ENCODE data around the gene NFKBIB.

Gene NFKBIB

DNA sequence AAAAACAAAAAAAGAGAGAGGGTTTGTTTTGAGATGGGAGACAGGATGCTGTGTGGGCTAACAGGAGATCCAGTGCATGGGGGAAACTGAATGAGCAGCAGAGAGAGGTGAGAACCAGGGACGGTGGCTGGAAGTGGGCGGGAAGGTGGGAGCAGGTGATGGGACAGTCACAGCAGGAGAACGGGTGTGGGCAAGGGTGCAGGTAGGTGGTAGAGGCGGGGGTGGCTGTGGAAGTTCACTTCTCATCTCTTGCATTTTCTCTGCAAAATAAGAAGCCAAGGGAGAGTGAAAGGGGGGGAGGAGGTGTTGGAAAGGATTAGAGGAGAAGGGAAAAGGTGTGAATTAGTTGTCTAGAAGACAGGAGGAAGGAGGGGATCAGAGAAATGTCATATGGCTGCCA lies 53.9 kb downstream of the NFKBIB start:
- H3K79me2 ChIP-seq (ENCODE audit: low read length) = no peaks in the 10 kb centered on the region
- no peak overlapping the region for H2AFZ ChIP-seq (ENCODE audit: low read length)
- no peak overlapping the region for H3K4me3 ChIP-seq (ENCODE audit: low read length)
- no peaks in the 10 kb centered on the region for H4K20me1 ChIP-seq (ENCODE audit: insufficient read depth, low read length)
- no peak overlapping the region for H3K9ac ChIP-seq (ENCODE audit: low read length)
- no peak overlapping the region for H3K27ac ChIP-seq (ENCODE audit: low read length)
- no peak overlapping the region for H3K4me2 ChIP-seq (ENCODE audit: low read depth, low read length)
- no peaks in the 10 kb centered on the region for H3F3A ChIP-seq (ENCODE audit: insufficient read depth, low read length)
- no peaks in the 10 kb centered on the region for H3K9me2 ChIP-seq (replicated peaks; ENCODE audit: insufficient read depth, low read length)
- no peaks in the 10 kb centered on the region for H3K9me3 ChIP-seq (replicated peaks; ENCODE audit: insufficient read depth, low read length)
- H3K27me3 ChIP-seq (replicated peaks; ENCODE audit: insufficient read depth, low read length) = peaks cover 15% of the 10 kb centered on the region
- H3K4me1 ChIP-seq (ENCODE audit: low read length) = no peaks in the 10 kb centered on the region
- TF ChIP-seq, protein P1, sequence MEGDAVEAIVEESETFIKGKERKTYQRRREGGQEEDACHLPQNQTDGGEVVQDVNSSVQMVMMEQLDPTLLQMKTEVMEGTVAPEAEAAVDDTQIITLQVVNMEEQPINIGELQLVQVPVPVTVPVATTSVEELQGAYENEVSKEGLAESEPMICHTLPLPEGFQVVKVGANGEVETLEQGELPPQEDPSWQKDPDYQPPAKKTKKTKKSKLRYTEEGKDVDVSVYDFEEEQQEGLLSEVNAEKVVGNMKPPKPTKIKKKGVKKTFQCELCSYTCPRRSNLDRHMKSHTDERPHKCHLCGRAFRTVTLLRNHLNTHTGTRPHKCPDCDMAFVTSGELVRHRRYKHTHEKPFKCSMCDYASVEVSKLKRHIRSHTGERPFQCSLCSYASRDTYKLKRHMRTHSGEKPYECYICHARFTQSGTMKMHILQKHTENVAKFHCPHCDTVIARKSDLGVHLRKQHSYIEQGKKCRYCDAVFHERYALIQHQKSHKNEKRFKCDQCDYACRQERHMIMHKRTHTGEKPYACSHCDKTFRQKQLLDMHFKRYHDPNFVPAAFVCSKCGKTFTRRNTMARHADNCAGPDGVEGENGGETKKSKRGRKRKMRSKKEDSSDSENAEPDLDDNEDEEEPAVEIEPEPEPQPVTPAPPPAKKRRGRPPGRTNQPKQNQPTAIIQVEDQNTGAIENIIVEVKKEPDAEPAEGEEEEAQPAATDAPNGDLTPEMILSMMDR (IDR thresholded peaks at IDR 0.05; ENCODE audit: low read length) = no peak
- no peak for TF ChIP-seq EZH2phosphoT487 (IDR thresholded peaks at IDR 0.05; ENCODE audit: low read length)
- TF ChIP-seq EZH2 (optimal IDR thresholded peaks at IDR 0.05; ENCODE audit: low read depth, low read length) = no peak
- DNase-seq = no peak
- H3K36me3 ChIP-seq (replicated peaks; ENCODE audit: insufficient read depth, low read length) = no peaks in the 10 kb centered on the region

DNA sequence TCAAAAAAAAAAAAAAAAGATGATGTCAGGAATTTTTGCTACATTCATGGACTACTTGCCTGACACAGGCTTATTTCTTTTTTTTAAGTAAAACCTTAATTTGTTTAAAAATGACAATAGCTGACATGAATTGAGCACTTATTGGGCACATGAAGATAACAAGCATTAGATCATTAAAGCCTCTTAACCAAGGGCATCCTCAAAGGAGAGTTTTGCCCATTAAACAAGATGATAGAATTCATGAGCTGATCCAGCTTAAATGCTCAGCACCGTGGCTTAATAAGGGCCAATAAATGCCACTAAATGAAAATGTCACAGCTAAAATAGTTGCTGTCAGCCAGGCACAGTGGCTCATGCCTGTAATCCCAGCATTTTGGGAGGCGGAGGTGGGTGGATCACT lies 56.5 kb downstream of the NFKBIB start:
- no peaks in the 10 kb centered on the region for H3K79me2 ChIP-seq (ENCODE audit: low read length)
- DNase-seq = no peak
- H3K4me1 ChIP-seq (ENCODE audit: low read length) = no peaks in the 10 kb centered on the region
- H3K9ac ChIP-seq (ENCODE audit: low read length) = no peak overlapping the region
- no peak overlapping the region for H3K27ac ChIP-seq (ENCODE audit: low read length)
- H3F3A ChIP-seq (ENCODE audit: insufficient read depth, low read length) = no peaks in the 10 kb centered on the region
- H3K27me3 ChIP-seq (replicated peaks; ENCODE audit: insufficient read depth, low read length) = peaks cover 9% of the 10 kb centered on the region
- no peaks in the 10 kb centered on the region for H4K20me1 ChIP-seq (ENCODE audit: insufficient read depth, low read length)
- TF ChIP-seq EZH2phosphoT487 (IDR thresholded peaks at IDR 0.05; ENCODE audit: low read length) (no peak), EZH2 (optimal IDR thresholded peaks at IDR 0.05; ENCODE audit: low read depth, low read length) (no peak)
- TF ChIP-seq, protein P1 (IDR thresholded peaks at IDR 0.05; ENCODE audit: low read length) = no peak
- no peak overlapping the region for H3K4me3 ChIP-seq (ENCODE audit: low read length)
- H3K4me2 ChIP-seq (ENCODE audit: low read depth, low read length) = no peak overlapping the region
- no peaks in the 10 kb centered on the region for H3K36me3 ChIP-seq (replicated peaks; ENCODE audit: insufficient read depth, low read length)
- H3K9me2 ChIP-seq (replicated peaks; ENCODE audit: insufficient read depth, low read length) = no peaks in the 10 kb centered on the region
- no peak overlapping the region for H2AFZ ChIP-seq (ENCODE audit: low read length)
- no peaks in the 10 kb centered on the region for H3K9me3 ChIP-seq (replicated peaks; ENCODE audit: insufficient read depth, low read length)

DNA sequence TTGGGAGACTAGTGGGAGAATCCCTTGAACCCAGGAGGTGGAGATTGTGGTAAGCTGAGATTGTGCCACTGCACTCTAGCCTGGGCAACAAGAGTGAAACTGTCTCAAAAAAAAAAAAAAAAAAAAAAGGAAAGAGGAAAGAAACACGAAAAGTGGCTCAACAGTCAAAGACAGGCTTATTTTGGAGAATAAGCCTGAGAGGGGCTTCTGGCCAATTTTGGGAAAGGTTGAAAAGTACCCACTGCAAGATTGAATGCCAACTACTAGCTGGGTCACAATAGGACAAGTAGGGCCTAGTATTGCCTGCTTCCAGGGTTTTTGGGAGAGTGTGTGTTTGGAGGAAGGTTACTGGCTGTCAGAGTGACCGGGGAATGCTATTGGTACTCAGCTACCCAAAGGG lies 58.5 kb downstream of the NFKBIB start:
- DNase-seq = no peak

More for the DNA sequence above, 58.5 kb downstream of the NFKBIB start:
- H3K27me3 ChIP-seq (replicated peaks; ENCODE audit: insufficient read depth, low read length) = no peaks in the 10 kb centered on the region
- H3K4me2 ChIP-seq (ENCODE audit: low read depth, low read length) = no peak overlapping the region
- H3K9me3 ChIP-seq (replicated peaks; ENCODE audit: insufficient read depth, low read length) = no peaks in the 10 kb centered on the region
- TF ChIP-seq EZH2 (optimal IDR thresholded peaks at IDR 0.05; ENCODE audit: low read depth, low read length) (no peak), EZH2phosphoT487 (IDR thresholded peaks at IDR 0.05; ENCODE audit: low read length) (no peak)
- TF ChIP-seq, protein P1 (IDR thresholded peaks at IDR 0.05; ENCODE audit: low read length) = no peak
- no peak overlapping the region for H3K4me3 ChIP-seq (ENCODE audit: low read length)
- H3K27ac ChIP-seq (ENCODE audit: low read length) = no peak overlapping the region
- 0 out of 2 replicates have a peak, but pooled peaks cover 3% of the 10 kb centered on the region for H3K4me1 ChIP-seq (ENCODE audit: low read length)
- no peaks in the 10 kb centered on the region for H4K20me1 ChIP-seq (ENCODE audit: insufficient read depth, low read length)
- H2AFZ ChIP-seq (ENCODE audit: low read length) = no peak overlapping the region
- H3K9me2 ChIP-seq (replicated peaks; ENCODE audit: insufficient read depth, low read length) = no peaks in the 10 kb centered on the region
- H3K9ac ChIP-seq (ENCODE audit: low read length) = no peak overlapping the region
- H3K79me2 ChIP-seq (ENCODE audit: low read length) = no peaks in the 10 kb centered on the region
- H3F3A ChIP-seq (ENCODE audit: insufficient read depth, low read length) = no peaks in the 10 kb centered on the region
- no peaks in the 10 kb centered on the region for H3K36me3 ChIP-seq (replicated peaks; ENCODE audit: insufficient read depth, low read length)
